HUES48 (cell line): Measurements from ENCODE around the gene WDR90.
"Not testable (repeated sequence)": the region's sequence is repeated elsewhere in the genome, so short reads cannot be mapped to it uniquely, and the experiment has no call there.

Experiments used
- H3K27ac ChIP-seq: one replicate; pipeline ENCODE4 v1.7.0; 2013; ENCODE audit warnings: low read depth, low read length, inconsistent platforms
- H3K27me3 ChIP-seq: 2 replicates; pipeline ENCODE4 v1.6.1; 2013; ENCODE audit warnings: mild to moderate bottlenecking, low read length; ENCODE audit not compliant: control insufficient read depth, insufficient read depth
- H3K36me3 ChIP-seq: 2 replicates; pipeline ENCODE4 v1.6.1; 2013; ENCODE audit warnings: low read length; ENCODE audit not compliant: control insufficient read depth, insufficient read depth
- H3K4me1 ChIP-seq: 2 replicates; pipeline ENCODE4 v1.6.1; 2013; ENCODE audit warnings: mild to moderate bottlenecking, low read length; ENCODE audit not compliant: control insufficient read depth, insufficient read depth
- H3K4me3 ChIP-seq: 2 replicates; pipeline ENCODE4 v1.5.1; 2013; ENCODE audit warnings: mild to moderate bottlenecking, low read depth, low read length
- H3K9ac ChIP-seq: 2 replicates; pipeline ENCODE4 v1.6.1; 2013; ENCODE audit warnings: mild to moderate bottlenecking, low read depth, low read length, moderate library complexity
- H3K9me3 ChIP-seq: 2 replicates; pipeline ENCODE4 v1.6.1; 2013; ENCODE audit warnings: low read length; ENCODE audit not compliant: control insufficient read depth, insufficient read depth

WDR90 gene

GRCh38 chr16:707062-707538 is 57.9 kb downstream of the WDR90 start:
- peak overlapping the region; percentile 49; the same call in 1 of the 2 replicates for H3K4me3 ChIP-seq
- H3K4me1 ChIP-seq: peaks cover 2% of the 10 kb centered on the region; the same call in 1 of the 2 replicates

GRCh38 chr16:708019-708418 is 58.9 kb downstream of the WDR90 start:
- Histone ChIP-seq H3K4me1 (peaks cover 2% of the 10 kb centered on the region; the same call in 1 of the 2 replicates), H3K4me3 (no peak overlapping the region), H3K9ac (no peak overlapping the region), H3K27me3 (peaks cover 63% of the 10 kb centered on the region), H3K27ac (no peak overlapping the region), H3K36me3 (no peaks in the 10 kb centered on the region), H3K9me3 (no peaks in the 10 kb centered on the region)

More at GRCh38 chr16:707062-707538, 57.9 kb downstream of the WDR90 start:
- no peak overlapping the region for H3K9ac ChIP-seq
- no peaks in the 10 kb centered on the region for H3K36me3 ChIP-seq
- H3K9me3 ChIP-seq: no peaks in the 10 kb centered on the region
- H3K27ac ChIP-seq: no peak overlapping the region
- peaks cover 72% of the 10 kb centered on the region for H3K27me3 ChIP-seq

- H3K4me1 ChIP-seq: peaks cover 2% of the 10 kb centered on the region; the same call in 1 of the 2 replicates
- no peaks in the 10 kb centered on the region for H3K36me3 ChIP-seq
- H3K27me3 ChIP-seq: peaks cover 58% of the 10 kb centered on the region
Observed at GRCh38 chr16:708959-709358, 59.8 kb downstream of the WDR90 start.

GRCh38 chr16:709566-710499 is 60.7 kb downstream of the WDR90 start:
- Histone ChIP-seq H3K27ac (no peak overlapping the region), H3K27me3 (peaks cover 55% of the 10 kb centered on the region), H3K4me3 (no peak overlapping the region), H3K36me3 (no peaks in the 10 kb centered on the region), H3K9me3 (no peaks in the 10 kb centered on the region), H3K9ac (no peak overlapping the region), H3K4me1 (peaks cover 2% of the 10 kb centered on the region; the same call in 1 of the 2 replicates)

More at GRCh38 chr16:708959-709358, 59.8 kb downstream of the WDR90 start:
- H3K9ac ChIP-seq: no peak overlapping the region
- no peaks in the 10 kb centered on the region for H3K9me3 ChIP-seq
- H3K4me3 ChIP-seq: no peak overlapping the region
- no peak overlapping the region for H3K27ac ChIP-seq

- no peaks in the 10 kb centered on the region for H3K36me3 ChIP-seq
- H3K9ac ChIP-seq: no peak overlapping the region
- H3K9me3 ChIP-seq: no peaks in the 10 kb centered on the region
- H3K27ac ChIP-seq: no peak overlapping the region
- peaks cover 53% of the 10 kb centered on the region for H3K27me3 ChIP-seq
- no peak overlapping the region for H3K4me3 ChIP-seq
- peaks cover 2% of the 10 kb centered on the region; the same call in 1 of the 2 replicates for H3K4me1 ChIP-seq
Observed at GRCh38 chr16:710500-711075, 61.4 kb downstream of the WDR90 start.

- Histone ChIP-seq H3K9ac (no peak overlapping the region), H3K27me3 (peaks cover 56% of the 10 kb centered on the region), H3K36me3 (no peaks in the 10 kb centered on the region), H3K4me1 (peaks cover 6% of the 10 kb centered on the region; the same call in 1 of the 2 replicates), H3K27ac (no peak overlapping the region), H3K4me3 (no peak overlapping the region), H3K9me3 (no peaks in the 10 kb centered on the region)
Observed at GRCh38 chr16:711084-711483, 61.9 kb downstream of the WDR90 start.

- Histone ChIP-seq H3K27me3 (peaks cover 53% of the 10 kb centered on the region), H3K9ac (no peak overlapping the region), H3K36me3 (no peaks in the 10 kb centered on the region), H3K9me3 (no peaks in the 10 kb centered on the region), H3K4me3 (no peak overlapping the region), H3K4me1 (peaks cover 11% of the 10 kb centered on the region), H3K27ac (no peak overlapping the region)
Observed at GRCh38 chr16:711548-712320, 62.6 kb downstream of the WDR90 start.

- Histone ChIP-seq H3K27me3 (peaks cover 43% of the 10 kb centered on the region), H3K4me1 (peaks cover 11% of the 10 kb centered on the region)
- not testable (repeated sequence) for H3K4me3 ChIP-seq, H3K36me3 ChIP-seq, H3K9ac ChIP-seq, H3K9me3 ChIP-seq, H3K27ac ChIP-seq
Observed at GRCh38 chr16:712740-713250, 63.6 kb downstream of the WDR90 start.

GRCh38 chr16:714079-714478 is 64.9 kb downstream of the WDR90 start:
- Histone ChIP-seq H3K4me3 (no peak overlapping the region), H3K4me1 (peaks cover 14% of the 10 kb centered on the region), H3K9me3 (no peaks in the 10 kb centered on the region), H3K27ac (no peak overlapping the region), H3K36me3 (no peaks in the 10 kb centered on the region), H3K9ac (no peak overlapping the region), H3K27me3 (peaks cover 38% of the 10 kb centered on the region)

GRCh38 chr16:714558-715476 is 65.7 kb downstream of the WDR90 start, which contains the start of gene METRN:
METRN (plus strand) TSS chr16:715118; CDS start chr16:715290, 172 bp downstream.
- peaks cover 32% of the 10 kb centered on the region for H3K27me3 ChIP-seq
- no peaks in the 10 kb centered on the region for H3K36me3 ChIP-seq
- peaks cover 21% of the 10 kb centered on the region for H3K4me1 ChIP-seq
- H3K9ac ChIP-seq: no peak within 1 kb of the TSS
- H3K4me3 ChIP-seq: peak within 1 kb of the TSS; percentile 71
- no peak within 1 kb of the TSS for H3K27ac ChIP-seq
- no peaks in the 10 kb centered on the region for H3K9me3 ChIP-seq
